Stimulated activated CD8-positive, alpha-beta memory T cell treated with anti-CD3 and anti-CD28 coated beads, Interleukin-12 subunit alpha, Interleukin-12 subunit beta, amount 100 ng/mL, for 24 hours (primary cell): ENCODE data around the gene B3GLCT.
"Not testable (repeated sequence)": the region's sequence is repeated elsewhere in the genome, so short reads cannot be mapped to it uniquely, and the experiment has no call there.

Experiments
- DNase-seq: peaks from one replicate; pipeline ENCODE4 v3.0.0-alpha.2; 2020; ENCODE audit errors: extremely low read depth

Gene B3GLCT

GRCh38 chr13:31199849-31200636 is at the start of gene B3GLCT:
B3GLCT (plus strand) TSS chr13:31199975; CDS start chr13:31200085, 110 bp downstream.
- peak; percentile 47 for DNase-seq

- no peak for DNase-seq
Observed at GRCh38 chr13:31150315-31150985, 49.3 kb upstream of the B3GLCT start.

- DNase-seq = no peak
Observed at GRCh38 chr13:31151837-31152236, 47.9 kb upstream of the B3GLCT start.

GRCh38 chr13:31154939-31155338 is 44.8 kb upstream of the B3GLCT start:
- DNase-seq = no peak

- no peak for DNase-seq
Observed at GRCh38 chr13:31159306-31159705, 40.5 kb upstream of the B3GLCT start.

- DNase-seq = peak; percentile 32
Observed at GRCh38 chr13:31160857-31161556, 38.8 kb upstream of the B3GLCT start.

- DNase-seq = peak; percentile 99
Observed at GRCh38 chr13:31161557-31162150, 38.1 kb upstream of the B3GLCT start, which contains the start of gene HSPH1. HSPH1 (minus strand) TSS chr13:31161904; CDS start chr13:31161582, 322 bp downstream.

- DNase-seq = peak; percentile 92
Observed at GRCh38 chr13:31162151-31163008, 37.4 kb upstream of the B3GLCT start.

GRCh38 chr13:31166591-31166990 is 33.2 kb upstream of the B3GLCT start:
- no peak for DNase-seq

GRCh38 chr13:31167490-31167889 is 32.3 kb upstream of the B3GLCT start:
- DNase-seq = no peak

GRCh38 chr13:31168166-31168565 is 31.6 kb upstream of the B3GLCT start:
- no peak for DNase-seq

- DNase-seq = no peak
Observed at GRCh38 chr13:31168736-31169135, 31.0 kb upstream of the B3GLCT start.

- DNase-seq = no peak
Observed at GRCh38 chr13:31172001-31172400, 27.8 kb upstream of the B3GLCT start.

- DNase-seq = no peak
Observed at GRCh38 chr13:31172535-31172934, 27.2 kb upstream of the B3GLCT start.

- DNase-seq = no peak
Observed at GRCh38 chr13:31174018-31174417, 25.8 kb upstream of the B3GLCT start.

GRCh38 chr13:31175847-31176532 is 23.8 kb upstream of the B3GLCT start:
- DNase-seq = no peak

GRCh38 chr13:31177813-31178495 is 21.8 kb upstream of the B3GLCT start:
- DNase-seq = not testable (repeated sequence)

- DNase-seq = no peak
Observed at GRCh38 chr13:31179241-31179640, 20.5 kb upstream of the B3GLCT start.

GRCh38 chr13:31179754-31180153 is 20.0 kb upstream of the B3GLCT start:
- DNase-seq = no peak

GRCh38 chr13:31182987-31183386 is 16.8 kb upstream of the B3GLCT start:
- no peak for DNase-seq
